GM12892 (cell line): ENCODE measurements around the gene DPP9.

Experiments
- POLR2A ChIP-seq: IDR thresholded peaks from 2 replicates; pipeline ENCODE4 v1.6.1; 2011; ENCODE audit warnings: low read depth, low read length, control low read depth
- POLR2AphosphoS5 ChIP-seq: IDR thresholded peaks from 2 replicates; pipeline ENCODE4 v1.6.1; 2011; ENCODE audit warnings: low read depth, low read length, control low read depth
- TAF1 ChIP-seq: IDR thresholded peaks from 2 replicates; pipeline ENCODE4 v1.6.1; 2011; ENCODE audit warnings: low read depth, mild to moderate bottlenecking, control low read depth, low read length, borderline replicate concordance

GRCh38 chr19:4660993-4661392, 62.6 kb downstream of the DPP9 start:
- no peak for TF ChIP-seq POLR2A
- no peak for TF ChIP-seq TAF1
- TF ChIP-seq POLR2AphosphoS5 = no peak
